ENCODE measurements around the gene PRKCE. TPM values are rescaled to one million over a fixed set of nuclear protein-coding genes. Genes with fewer than 3 reads are reported as not detected.

PRKCE gene
- total and polyA plus RNA-seq, 2 experiments from 2014 or later: 0.94 to 1.2 TPM

GRCh38 chr2:46091004-46091403 lies 439.5 kb downstream of the PRKCE start:
- peak; percentile 32 for DNase-seq (ENCODE audit: low spot score)
- Mint-ChIP-seq H3K36me3 (ENCODE audit: low read depth) (no peaks in the 10 kb centered on the region; the same call in 2 of the 3 replicates), H3K9me3 (0 out of 3 replicates have a peak, but pooled peaks cover 2% of the 10 kb centered on the region), H3K4me3 (no peak overlapping the region), H3K27me3 (ENCODE audit: insufficient read depth, low read depth, poor library complexity) (no peaks in the 10 kb centered on the region), H3K4me1 (peaks cover 3% of the 10 kb centered on the region; the same call in 2 of the 3 replicates), H3K27ac (no peak overlapping the region)
- Histone ChIP-seq H3K36me3 (ENCODE audit: insufficient read depth) (no peaks in the 10 kb centered on the region), H3K79me2 (replicated peaks; ENCODE audit: insufficient read depth) (no peaks in the 10 kb centered on the region), H3K9me2 (ENCODE audit: insufficient read depth) (0 out of 2 replicates have a peak, but pooled peaks cover 6% of the 10 kb centered on the region), H3K4me3 (no peak overlapping the region), H3K27ac (ENCODE audit: low read depth) (no peak overlapping the region), H2AFZ (peak overlapping the region; percentile 35; the same call in 1 of the 2 replicates), H3F3A (replicated peaks; ENCODE audit: low read depth) (no peaks in the 10 kb centered on the region), H3K27me3 (ENCODE audit: insufficient read depth) (no peaks in the 10 kb centered on the region), H4K20me1 (replicated peaks; ENCODE audit: insufficient read depth) (no peaks in the 10 kb centered on the region), H3K4me1 (ENCODE audit: insufficient read depth) (no peaks in the 10 kb centered on the region), H3K4me2 (no peak overlapping the region)
- ATAC-seq: peak; percentile 87
- TF ChIP-seq JUNB (IDR thresholded peaks at IDR 0.05; ENCODE audit: unreplicated experiment) (no peak), CTCF (conservative IDR thresholded peaks at IDR 0.05; ENCODE audit: low read depth in 2 of 2) (peak; percentile 24 to 68; a peak in 3 of 4 replicates), POLR2AphosphoS5 (IDR thresholded peaks at IDR 0.05; ENCODE audit: low read depth) (no peak), ZNF331 (CRISPR knock-in tag; IDR thresholded peaks at IDR 0.05; ENCODE audit: low read depth) (no peak)
- TF ChIP-seq, protein P1, sequence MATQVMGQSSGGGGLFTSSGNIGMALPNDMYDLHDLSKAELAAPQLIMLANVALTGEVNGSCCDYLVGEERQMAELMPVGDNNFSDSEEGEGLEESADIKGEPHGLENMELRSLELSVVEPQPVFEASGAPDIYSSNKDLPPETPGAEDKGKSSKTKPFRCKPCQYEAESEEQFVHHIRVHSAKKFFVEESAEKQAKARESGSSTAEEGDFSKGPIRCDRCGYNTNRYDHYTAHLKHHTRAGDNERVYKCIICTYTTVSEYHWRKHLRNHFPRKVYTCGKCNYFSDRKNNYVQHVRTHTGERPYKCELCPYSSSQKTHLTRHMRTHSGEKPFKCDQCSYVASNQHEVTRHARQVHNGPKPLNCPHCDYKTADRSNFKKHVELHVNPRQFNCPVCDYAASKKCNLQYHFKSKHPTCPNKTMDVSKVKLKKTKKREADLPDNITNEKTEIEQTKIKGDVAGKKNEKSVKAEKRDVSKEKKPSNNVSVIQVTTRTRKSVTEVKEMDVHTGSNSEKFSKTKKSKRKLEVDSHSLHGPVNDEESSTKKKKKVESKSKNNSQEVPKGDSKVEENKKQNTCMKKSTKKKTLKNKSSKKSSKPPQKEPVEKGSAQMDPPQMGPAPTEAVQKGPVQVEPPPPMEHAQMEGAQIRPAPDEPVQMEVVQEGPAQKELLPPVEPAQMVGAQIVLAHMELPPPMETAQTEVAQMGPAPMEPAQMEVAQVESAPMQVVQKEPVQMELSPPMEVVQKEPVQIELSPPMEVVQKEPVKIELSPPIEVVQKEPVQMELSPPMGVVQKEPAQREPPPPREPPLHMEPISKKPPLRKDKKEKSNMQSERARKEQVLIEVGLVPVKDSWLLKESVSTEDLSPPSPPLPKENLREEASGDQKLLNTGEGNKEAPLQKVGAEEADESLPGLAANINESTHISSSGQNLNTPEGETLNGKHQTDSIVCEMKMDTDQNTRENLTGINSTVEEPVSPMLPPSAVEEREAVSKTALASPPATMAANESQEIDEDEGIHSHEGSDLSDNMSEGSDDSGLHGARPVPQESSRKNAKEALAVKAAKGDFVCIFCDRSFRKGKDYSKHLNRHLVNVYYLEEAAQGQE (IDR thresholded peaks at IDR 0.05; ENCODE audit: unreplicated experiment): no peak
- TF ChIP-seq, protein P2, sequence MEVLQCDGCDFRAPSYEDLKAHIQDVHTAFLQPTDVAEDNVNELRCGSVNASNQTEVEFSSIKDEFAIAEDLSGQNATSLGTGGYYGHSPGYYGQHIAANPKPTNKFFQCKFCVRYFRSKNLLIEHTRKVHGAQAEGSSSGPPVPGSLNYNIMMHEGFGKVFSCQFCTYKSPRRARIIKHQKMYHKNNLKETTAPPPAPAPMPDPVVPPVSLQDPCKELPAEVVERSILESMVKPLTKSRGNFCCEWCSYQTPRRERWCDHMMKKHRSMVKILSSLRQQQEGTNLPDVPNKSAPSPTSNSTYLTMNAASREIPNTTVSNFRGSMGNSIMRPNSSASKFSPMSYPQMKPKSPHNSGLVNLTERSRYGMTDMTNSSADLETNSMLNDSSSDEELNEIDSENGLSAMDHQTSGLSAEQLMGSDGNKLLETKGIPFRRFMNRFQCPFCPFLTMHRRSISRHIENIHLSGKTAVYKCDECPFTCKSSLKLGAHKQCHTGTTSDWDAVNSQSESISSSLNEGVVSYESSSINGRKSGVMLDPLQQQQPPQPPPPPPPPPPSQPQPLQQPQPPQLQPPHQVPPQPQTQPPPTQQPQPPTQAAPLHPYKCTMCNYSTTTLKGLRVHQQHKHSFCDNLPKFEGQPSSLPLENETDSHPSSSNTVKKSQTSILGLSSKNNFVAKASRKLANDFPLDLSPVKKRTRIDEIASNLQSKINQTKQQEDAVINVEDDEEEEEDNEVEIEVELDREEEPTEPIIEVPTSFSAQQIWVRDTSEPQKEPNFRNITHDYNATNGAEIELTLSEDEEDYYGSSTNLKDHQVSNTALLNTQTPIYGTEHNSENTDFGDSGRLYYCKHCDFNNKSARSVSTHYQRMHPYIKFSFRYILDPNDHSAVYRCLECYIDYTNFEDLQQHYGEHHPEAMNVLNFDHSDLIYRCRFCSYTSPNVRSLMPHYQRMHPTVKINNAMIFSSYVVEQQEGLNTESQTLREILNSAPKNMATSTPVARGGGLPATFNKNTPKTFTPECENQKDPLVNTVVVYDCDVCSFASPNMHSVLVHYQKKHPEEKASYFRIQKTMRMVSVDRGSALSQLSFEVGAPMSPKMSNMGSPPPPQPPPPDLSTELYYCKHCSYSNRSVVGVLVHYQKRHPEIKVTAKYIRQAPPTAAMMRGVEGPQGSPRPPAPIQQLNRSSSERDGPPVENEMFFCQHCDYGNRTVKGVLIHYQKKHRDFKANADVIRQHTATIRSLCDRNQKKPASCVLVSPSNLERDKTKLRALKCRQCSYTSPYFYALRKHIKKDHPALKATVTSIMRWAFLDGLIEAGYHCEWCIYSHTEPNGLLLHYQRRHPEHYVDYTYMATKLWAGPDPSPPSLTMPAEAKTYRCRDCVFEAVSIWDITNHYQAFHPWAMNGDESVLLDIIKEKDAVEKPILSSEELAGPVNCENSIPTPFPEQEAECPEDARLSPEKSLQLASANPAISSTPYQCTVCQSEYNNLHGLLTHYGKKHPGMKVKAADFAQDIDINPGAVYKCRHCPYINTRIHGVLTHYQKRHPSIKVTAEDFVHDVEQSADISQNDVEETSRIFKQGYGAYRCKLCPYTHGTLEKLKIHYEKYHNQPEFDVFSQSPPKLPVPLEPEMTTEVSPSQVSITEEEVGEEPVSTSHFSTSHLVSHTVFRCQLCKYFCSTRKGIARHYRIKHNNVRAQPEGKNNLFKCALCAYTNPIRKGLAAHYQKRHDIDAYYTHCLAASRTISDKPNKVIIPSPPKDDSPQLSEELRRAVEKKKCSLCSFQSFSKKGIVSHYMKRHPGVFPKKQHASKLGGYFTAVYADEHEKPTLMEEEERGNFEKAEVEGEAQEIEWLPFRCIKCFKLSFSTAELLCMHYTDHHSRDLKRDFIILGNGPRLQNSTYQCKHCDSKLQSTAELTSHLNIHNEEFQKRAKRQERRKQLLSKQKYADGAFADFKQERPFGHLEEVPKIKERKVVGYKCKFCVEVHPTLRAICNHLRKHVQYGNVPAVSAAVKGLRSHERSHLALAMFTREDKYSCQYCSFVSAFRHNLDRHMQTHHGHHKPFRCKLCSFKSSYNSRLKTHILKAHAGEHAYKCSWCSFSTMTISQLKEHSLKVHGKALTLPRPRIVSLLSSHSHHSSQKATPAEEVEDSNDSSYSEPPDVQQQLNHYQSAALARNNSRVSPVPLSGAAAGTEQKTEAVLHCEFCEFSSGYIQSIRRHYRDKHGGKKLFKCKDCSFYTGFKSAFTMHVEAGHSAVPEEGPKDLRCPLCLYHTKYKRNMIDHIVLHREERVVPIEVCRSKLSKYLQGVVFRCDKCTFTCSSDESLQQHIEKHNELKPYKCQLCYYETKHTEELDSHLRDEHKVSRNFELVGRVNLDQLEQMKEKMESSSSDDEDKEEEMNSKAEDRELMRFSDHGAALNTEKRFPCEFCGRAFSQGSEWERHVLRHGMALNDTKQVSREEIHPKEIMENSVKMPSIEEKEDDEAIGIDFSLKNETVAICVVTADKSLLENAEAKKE (CRISPR knock-in tag; IDR thresholded peaks at IDR 0.05): no peak
